ENCODE measurements around the gene PLA2G4D. TPM values are rescaled to one million over a fixed set of nuclear protein-coding genes. Genes with fewer than 3 reads are reported as not detected.

Gene PLA2G4D
- total and polyA plus RNA-seq, 4 donors: 0.12 to 0.31 (median 0.15) TPM; not detected in 1

- Histone ChIP-seq H3K4me3 (no peak overlapping the region), H3K36me3 (ENCODE audit: control insufficient read depth in 4 of 4, insufficient read depth in 4 of 4, low read length in 4 of 4) (no peaks in the 10 kb centered on the region), H3K9ac (ENCODE audit: insufficient read depth in 1 of 2, low read length in 2 of 2) (no peak overlapping the region), H3K27ac (ENCODE audit: low read depth in 1 of 2, low read length in 1 of 2) (no peak overlapping the region), H3K9me3 (ENCODE audit: control insufficient read depth in 4 of 4, insufficient read depth in 3 of 4, low read length in 3 of 4) (no peaks in the 10 kb centered on the region), H3K27me3 (ENCODE audit: control insufficient read depth in 3 of 3, insufficient read depth in 3 of 3, low read length in 2 of 3) (no peaks in the 10 kb centered on the region), H3K4me1 (ENCODE audit: control insufficient read depth in 5 of 5, insufficient read depth in 5 of 5, low read length in 5 of 5) (no peaks in the 10 kb centered on the region)
- TF ChIP-seq CTCF (IDR thresholded peaks at IDR 0.05; ENCODE audit: control extremely low read depth, extremely low read depth): no peak
- ATAC-seq (ENCODE audit: insufficient read depth, low FRiP score) (no peak), DNase-seq (no peak)
- 92 to 95% methylated on average over 7 of the region's 7 CpGs for WGBS, 2 donors
Measured at GRCh38 chr15:42141246-42141645, 46.9 kb upstream of the PLA2G4D start.

- H3K4me1 ChIP-seq (ENCODE audit: control insufficient read depth in 5 of 5, insufficient read depth in 5 of 5, low read length in 5 of 5): no peaks in the 10 kb centered on the region
- no peak overlapping the region for H3K27ac ChIP-seq (ENCODE audit: low read depth in 1 of 2, low read length in 1 of 2)
- no peaks in the 10 kb centered on the region for H3K36me3 ChIP-seq (ENCODE audit: control insufficient read depth in 4 of 4, insufficient read depth in 4 of 4, low read length in 4 of 4)
- no peak for DNase-seq
- no peaks in the 10 kb centered on the region for H3K27me3 ChIP-seq (ENCODE audit: control insufficient read depth in 3 of 3, insufficient read depth in 3 of 3, low read length in 2 of 3)
- TF ChIP-seq CTCF (IDR thresholded peaks at IDR 0.05; ENCODE audit: control extremely low read depth, extremely low read depth): no peak
- no peak overlapping the region for H3K9ac ChIP-seq (ENCODE audit: insufficient read depth in 1 of 2, low read length in 2 of 2)
- WGBS, 2 donors: 88 to 92% methylated on average over 8 of the region's 8 CpGs
- no peaks in the 10 kb centered on the region for H3K9me3 ChIP-seq (ENCODE audit: control insufficient read depth in 4 of 4, insufficient read depth in 3 of 4, low read length in 3 of 4)
- H3K4me3 ChIP-seq: no peak overlapping the region
- ATAC-seq (ENCODE audit: insufficient read depth, low FRiP score): no peak
Measured at GRCh38 chr15:42140383-42141070, 46.2 kb upstream of the PLA2G4D start.

GRCh38 chr15:42139596-42139995 lies 45.2 kb upstream of the PLA2G4D start:
- no peak for ATAC-seq (ENCODE audit: insufficient read depth, low FRiP score)
- no peak for TF ChIP-seq CTCF (IDR thresholded peaks at IDR 0.05; ENCODE audit: control extremely low read depth, extremely low read depth)
- H3K27me3 ChIP-seq (ENCODE audit: control insufficient read depth in 3 of 3, insufficient read depth in 3 of 3, low read length in 2 of 3): no peaks in the 10 kb centered on the region
- no peak for DNase-seq
- no peaks in the 10 kb centered on the region for H3K36me3 ChIP-seq (ENCODE audit: control insufficient read depth in 4 of 4, insufficient read depth in 4 of 4, low read length in 4 of 4)
- H3K9ac ChIP-seq (ENCODE audit: insufficient read depth in 1 of 2, low read length in 2 of 2): no peak overlapping the region
- H3K4me3 ChIP-seq: no peak overlapping the region
- WGBS, 2 donors: 79 to 87% methylated on average over 6 of the region's 6 CpGs
- no peaks in the 10 kb centered on the region for H3K9me3 ChIP-seq (ENCODE audit: control insufficient read depth in 4 of 4, insufficient read depth in 3 of 4, low read length in 3 of 4)
- no peaks in the 10 kb centered on the region for H3K4me1 ChIP-seq (ENCODE audit: control insufficient read depth in 5 of 5, insufficient read depth in 5 of 5, low read length in 5 of 5)
- no peak overlapping the region for H3K27ac ChIP-seq (ENCODE audit: low read depth in 1 of 2, low read length in 1 of 2)

GRCh38 chr15:42138968-42139386 lies 44.6 kb upstream of the PLA2G4D start:
- TF ChIP-seq CTCF (IDR thresholded peaks at IDR 0.05; ENCODE audit: control extremely low read depth, extremely low read depth): no peak
- Histone ChIP-seq H3K9me3 (ENCODE audit: control insufficient read depth in 4 of 4, insufficient read depth in 3 of 4, low read length in 3 of 4) (no peaks in the 10 kb centered on the region), H3K27ac (ENCODE audit: low read depth in 1 of 2, low read length in 1 of 2) (no peak overlapping the region), H3K27me3 (ENCODE audit: control insufficient read depth in 3 of 3, insufficient read depth in 3 of 3, low read length in 2 of 3) (no peaks in the 10 kb centered on the region), H3K4me3 (no peak overlapping the region), H3K4me1 (ENCODE audit: control insufficient read depth in 5 of 5, insufficient read depth in 5 of 5, low read length in 5 of 5) (no peaks in the 10 kb centered on the region), H3K36me3 (ENCODE audit: control insufficient read depth in 4 of 4, insufficient read depth in 4 of 4, low read length in 4 of 4) (no peaks in the 10 kb centered on the region), H3K9ac (ENCODE audit: insufficient read depth in 1 of 2, low read length in 2 of 2) (no peak overlapping the region)
- ATAC-seq (ENCODE audit: insufficient read depth, low FRiP score) (no peak), DNase-seq (no peak)
- 39 to 67% methylated on average over 3 of the region's 3 CpGs for WGBS, 2 donors

Measured in lung (tissue), 12 donors.